AG09319 (cell line): ENCODE measurements around the gene FNDC3B.

Experiments
- DNase-seq: peaks from one replicate; pipeline ENCODE4 v3.0.0-alpha.2; 2010; ENCODE audit warnings: low read depth; ENCODE audit errors: extremely low read depth
- CTCF ChIP-seq: IDR thresholded peaks from 2 replicates; pipeline ENCODE4 v1.5.1; 2011; ENCODE audit warnings: low read depth, mild to moderate bottlenecking, inconsistent platforms, low read length, moderate library complexity

The FNDC3B gene

GRCh38 chr3:172057624-172058327, 18.4 kb downstream of the FNDC3B start:
- no peak for DNase-seq
- no peak for TF ChIP-seq CTCF

- TF ChIP-seq CTCF: no peak
- no peak for DNase-seq
Measured at GRCh38 chr3:172059532-172059931, 20.2 kb downstream of the FNDC3B start.

GRCh38 chr3:172060234-172060633, 20.9 kb downstream of the FNDC3B start:
- no peak for DNase-seq
- no peak for TF ChIP-seq CTCF

GRCh38 chr3:172061724-172062184, 22.4 kb downstream of the FNDC3B start:
- no peak for TF ChIP-seq CTCF
- no peak for DNase-seq

GRCh38 chr3:172062761-172063160, 23.4 kb downstream of the FNDC3B start:
- DNase-seq: no peak
- no peak for TF ChIP-seq CTCF

- no peak for TF ChIP-seq CTCF
- no peak for DNase-seq
Measured at GRCh38 chr3:172063456-172064432, 24.4 kb downstream of the FNDC3B start.

GRCh38 chr3:172065527-172065926, 26.1 kb downstream of the FNDC3B start:
- no peak for TF ChIP-seq CTCF
- DNase-seq: peak; percentile 48
